GM21390 (cell line): ENCODE results near the gene KRT72.

Source experiments
- ATAC-seq: cut with Tn5 transposase; IDR thresholded peaks from one replicate; pipeline ENCODE4 v1.9.1; 2021; ENCODE audit not compliant: unreplicated experiment

Gene KRT72

GRCh38 chr12:52600941-52601481, at the start of gene KRT72:
TSS of gene KRT72 (minus strand) at chr12:52601463. CDS start at chr12:52601452, 11 bp downstream.
- no peak for ATAC-seq

- no peak for ATAC-seq
Observed at GRCh38 chr12:52650520-52651081, 49.3 kb upstream of the KRT72 start.

DNA sequence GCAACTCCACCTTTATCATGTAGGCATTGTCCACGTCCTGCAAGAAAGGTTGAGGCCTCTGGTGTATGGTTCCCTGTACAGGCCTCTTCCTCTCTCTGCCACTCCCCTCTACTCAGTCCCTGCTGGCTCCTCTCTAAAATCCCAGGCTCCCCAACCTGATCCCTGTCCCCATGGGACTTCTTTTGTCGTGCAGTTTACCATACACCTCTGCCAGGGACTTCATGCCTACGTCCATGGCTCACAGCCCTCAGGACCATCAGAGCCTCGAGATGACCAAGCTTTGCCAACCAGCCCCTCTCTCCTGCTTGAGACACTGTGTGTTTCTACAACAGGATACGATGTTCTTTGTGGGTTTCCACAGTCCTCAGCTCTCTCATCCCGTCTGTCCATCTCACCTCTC, 47.8 kb upstream of the KRT72 start:
- ATAC-seq = no peak

DNA sequence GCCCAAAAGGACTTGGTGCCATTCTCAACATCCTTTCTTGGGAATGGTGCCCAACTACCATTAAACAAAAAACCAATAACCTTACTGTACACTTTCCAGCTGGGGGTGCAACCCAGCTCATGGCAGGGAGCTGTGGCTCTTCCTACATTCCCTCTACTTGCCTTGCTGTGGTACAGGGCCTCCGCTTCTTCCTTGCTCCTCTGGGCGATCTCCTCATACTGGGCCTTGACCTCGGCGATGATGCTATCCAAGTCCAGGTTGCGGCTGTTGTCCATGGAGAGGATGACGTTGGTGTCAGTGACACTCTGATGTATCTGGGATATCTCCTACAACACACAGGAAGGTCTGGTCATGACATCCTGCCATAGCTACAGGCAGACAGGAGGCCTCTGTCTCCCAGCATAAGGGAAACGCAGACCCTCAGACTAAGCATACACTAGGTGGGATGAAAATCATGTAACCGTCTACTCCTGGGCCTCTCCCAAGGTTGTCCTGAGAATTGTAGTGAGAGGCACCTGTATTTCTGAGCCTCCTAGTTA, 46.8 kb upstream of the KRT72 start:
- no peak for ATAC-seq

GRCh38 chr12:52647601-52648000, 46.3 kb upstream of the KRT72 start:
- no peak for ATAC-seq

- ATAC-seq = no peak
Observed at GRCh38 chr12:52646613-52647012, 45.4 kb upstream of the KRT72 start.

DNA sequence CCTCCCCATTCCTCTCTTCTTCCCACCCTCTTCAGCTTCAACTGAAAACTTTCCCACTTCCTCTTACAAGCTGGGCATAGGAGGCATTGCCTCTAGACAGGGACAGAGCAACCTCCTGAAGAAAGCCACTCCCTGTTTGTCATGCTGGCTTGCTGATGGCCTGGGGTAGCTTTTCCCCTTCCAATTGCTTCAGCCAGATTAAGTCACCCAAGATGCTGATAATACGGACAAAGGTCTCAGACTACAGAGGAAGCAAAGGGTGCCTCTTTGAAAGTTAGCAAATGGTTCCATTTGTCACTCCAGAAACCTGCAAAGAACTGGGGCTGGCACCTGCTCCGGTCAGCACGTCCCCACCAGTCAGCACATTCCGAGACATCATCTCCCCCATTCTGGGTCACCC, 44.7 kb upstream of the KRT72 start:
- ATAC-seq = no peak

DNA sequence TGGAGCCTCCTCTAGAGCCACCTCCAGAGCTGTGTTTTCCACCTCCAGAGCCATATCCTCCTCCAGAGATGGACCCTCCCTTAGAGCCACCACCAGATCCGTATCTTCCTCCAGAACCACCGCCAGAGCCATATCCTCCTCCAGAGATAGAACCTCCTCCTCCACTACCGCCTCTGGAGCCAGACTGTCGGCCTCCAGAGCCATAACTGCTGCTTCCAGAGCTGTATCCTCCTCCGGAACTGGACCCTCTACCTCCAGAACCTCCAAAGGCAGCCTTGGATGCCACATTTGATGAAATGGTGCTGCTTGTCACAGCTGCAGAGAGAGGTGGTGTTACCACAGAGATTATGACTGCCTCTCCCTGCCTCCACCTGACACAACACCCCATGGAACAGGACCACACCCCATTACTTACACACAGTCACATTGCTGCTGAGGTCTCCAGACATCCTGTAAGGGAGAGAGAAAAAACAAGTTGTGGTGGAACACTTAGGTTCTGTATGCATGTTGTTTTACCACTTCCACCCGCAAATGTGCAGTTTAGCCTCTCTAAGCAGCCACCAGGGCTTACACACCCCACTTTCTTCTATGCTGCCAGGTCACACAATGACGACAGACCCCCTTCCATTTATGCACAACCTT, 44.0 kb upstream of the KRT72 start:
- no peak for ATAC-seq

DNA sequence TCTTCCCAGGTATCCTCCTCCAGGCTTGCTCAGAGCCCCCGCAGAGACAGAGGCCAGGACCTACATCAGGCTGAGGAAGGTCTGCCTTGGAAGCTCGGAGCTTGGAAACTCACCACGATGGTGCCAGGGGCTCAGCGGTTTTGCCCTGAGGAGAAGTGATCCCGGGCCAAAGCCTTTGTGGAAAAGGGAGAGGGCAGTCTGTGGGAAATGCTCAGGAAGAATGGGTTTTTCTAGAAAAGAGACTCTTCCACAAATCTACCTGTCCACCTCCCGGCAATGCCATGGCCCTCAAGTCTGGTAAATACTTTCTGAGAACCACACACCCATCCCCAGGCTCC, 42.8 kb upstream of the KRT72 start:
- no peak for ATAC-seq

DNA sequence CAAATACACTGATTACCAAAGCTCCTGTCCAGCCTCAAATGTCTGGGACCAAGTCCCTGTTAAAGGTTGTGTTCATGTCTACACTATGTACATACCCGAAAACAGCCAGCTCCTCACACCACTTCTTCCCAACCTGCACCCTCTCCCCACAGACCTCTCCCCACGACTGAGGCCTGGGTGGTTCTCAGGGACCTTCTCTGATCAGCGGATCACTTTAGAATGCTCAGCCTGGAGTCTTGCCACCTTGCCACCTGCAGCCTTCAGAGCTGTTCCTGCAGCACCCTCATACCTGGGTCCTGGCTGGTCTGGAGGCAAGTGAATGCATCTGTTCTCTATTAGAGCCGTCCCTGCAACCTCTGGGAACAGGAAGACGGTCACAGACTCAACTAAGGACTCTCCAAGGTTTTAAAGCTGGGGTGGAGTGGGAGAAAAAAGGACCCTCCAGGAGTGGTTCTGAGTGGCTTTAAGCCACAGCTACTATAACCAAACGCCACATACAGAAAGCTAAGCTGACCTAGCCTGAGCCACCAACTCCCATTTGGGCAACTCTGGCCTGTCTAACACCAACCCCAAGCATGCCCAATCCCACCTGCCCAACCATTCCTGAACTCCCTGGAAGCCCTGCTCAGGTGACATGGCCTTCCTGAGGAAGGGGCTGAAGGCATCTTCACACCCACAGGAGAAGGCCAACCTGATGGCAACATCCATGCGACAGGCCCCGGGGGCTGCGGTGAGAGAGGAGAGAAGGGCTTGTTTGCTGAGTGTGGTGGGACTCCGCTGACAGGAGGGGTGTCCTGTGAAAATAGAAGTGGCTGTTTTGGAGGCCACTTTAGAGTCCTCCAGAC, 42.2 kb upstream of the KRT72 start:
- no peak for ATAC-seq

- no peak for ATAC-seq
Observed at GRCh38 chr12:52641468-52641867, 40.2 kb upstream of the KRT72 start.

GRCh38 chr12:52637299-52637698, 36.0 kb upstream of the KRT72 start:
- no peak for ATAC-seq

GRCh38 chr12:52636592-52637258, 35.5 kb upstream of the KRT72 start:
- ATAC-seq = no peak

DNA sequence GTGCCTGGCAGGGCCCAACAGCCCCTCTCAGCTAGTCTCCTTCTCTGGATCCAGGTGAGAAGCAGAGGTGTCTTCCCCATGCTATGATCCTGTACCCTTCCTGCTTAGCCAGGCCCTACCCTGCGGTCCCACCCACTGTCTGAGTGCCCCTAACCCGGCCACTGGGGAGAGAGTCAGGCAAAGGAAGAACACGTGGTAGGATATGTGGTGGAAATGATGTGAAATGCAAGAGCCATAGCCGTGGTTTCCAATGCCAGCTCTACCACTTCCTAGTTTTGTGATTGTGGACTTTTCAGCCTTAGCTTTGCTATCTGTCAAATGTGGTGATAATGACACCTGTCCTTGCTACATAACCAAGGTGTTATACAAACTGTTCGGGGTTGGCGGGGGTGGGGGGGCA, 34.9 kb upstream of the KRT72 start:
- no peak for ATAC-seq

DNA sequence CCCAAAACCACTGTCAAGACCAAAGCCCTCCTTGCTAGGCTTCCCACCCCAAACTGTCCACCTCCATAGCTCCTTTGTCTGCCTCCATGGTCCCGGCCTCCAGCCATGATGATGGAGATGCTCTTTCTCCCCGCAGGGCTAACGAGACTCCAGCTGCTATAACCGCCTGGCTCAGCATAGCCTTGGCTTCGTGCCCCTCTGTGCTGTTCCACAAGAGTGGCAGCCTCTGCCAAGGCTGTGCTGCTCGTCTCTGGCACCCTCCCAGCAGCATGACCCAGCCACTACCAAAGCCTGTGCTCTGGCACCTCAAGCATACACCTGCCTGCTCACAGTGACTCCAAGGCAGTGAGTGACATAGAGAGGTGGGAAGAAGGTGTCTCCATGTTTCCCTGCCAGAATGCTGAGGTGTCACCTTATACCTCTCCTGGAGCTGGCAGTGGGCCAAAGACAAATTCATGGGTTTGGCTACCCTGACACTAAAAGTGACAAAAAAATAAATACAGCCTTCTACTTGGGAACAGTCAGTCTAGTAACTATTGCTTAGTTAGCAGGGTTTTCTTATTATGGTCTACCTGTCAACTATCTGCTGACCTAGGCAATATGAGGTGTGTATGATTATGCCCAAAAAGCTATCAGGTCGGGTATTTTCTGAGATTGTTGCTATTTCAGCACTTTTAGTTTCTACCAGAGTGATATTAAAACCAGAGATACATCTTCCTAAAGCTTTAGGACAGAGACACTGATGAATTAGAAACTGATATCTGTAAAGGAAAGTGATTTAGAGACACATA, 33.2 kb upstream of the KRT72 start:
- ATAC-seq = no peak

- ATAC-seq = no peak
Observed at GRCh38 chr12:52633383-52633782, 32.1 kb upstream of the KRT72 start.

DNA sequence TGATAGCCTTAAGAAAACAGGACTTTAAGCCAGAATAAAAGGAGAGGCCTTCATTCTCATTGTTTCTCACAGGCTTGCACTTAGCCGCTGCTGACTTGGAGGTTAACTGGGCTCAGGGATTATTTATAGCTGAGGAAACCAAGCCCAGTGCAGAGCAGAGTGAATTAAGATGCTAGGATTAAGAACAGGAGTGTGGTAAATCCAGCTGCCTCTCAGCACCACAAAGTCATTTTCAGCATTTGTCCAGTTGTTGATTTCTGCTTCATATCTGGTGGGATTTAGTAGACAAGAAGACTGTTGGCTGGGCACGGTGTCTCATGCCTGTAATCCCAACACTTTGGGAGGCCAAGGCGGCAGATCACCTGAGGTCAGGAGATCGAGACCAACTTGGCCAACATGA, 31.4 kb upstream of the KRT72 start:
- no peak for ATAC-seq

GRCh38 chr12:52631676-52632459, 30.6 kb upstream of the KRT72 start:
- ATAC-seq = no peak

GRCh38 chr12:52631264-52631663, 30.0 kb upstream of the KRT72 start:
- no peak for ATAC-seq
